ENCODE data around the gene PAPPA. TPM values are rescaled to one million over a fixed set of nuclear protein-coding genes. Genes with fewer than 3 reads are reported as not detected.

PAPPA gene
- total RNA-seq (ENCODE audit: low replicate concordance) = 0.15 and 0.65 TPM in 2 replicates

- Histone ChIP-seq H3K9me3 (ENCODE audit: low read depth) (no peaks in the 10 kb centered on the region), H3K9ac (no peak within 1 kb of the TSS), H3K27me3 (peaks cover 61% of the 10 kb centered on the region), H3K79me2 (ENCODE audit: low read depth) (no peaks in the 10 kb centered on the region), H3K4me3 (peak within 1 kb of the TSS; percentile 60), H3F3A (ENCODE audit: low read depth) (peaks cover 44% of the 10 kb centered on the region), H3K4me2 (peak within 1 kb of the TSS; percentile 95), H3K36me3 (no peaks in the 10 kb centered on the region), H3K27ac (no peak within 1 kb of the TSS), H3K4me1 (peaks cover 40% of the 10 kb centered on the region), H4K20me1 (ENCODE audit: low read depth) (peaks cover 34% of the 10 kb centered on the region), H2AFZ (replicated peaks) (no peak within 1 kb of the TSS)
- Mint-ChIP-seq H3K9me3 (no peaks in the 10 kb centered on the region), H3K4me1 (peaks cover 46% of the 10 kb centered on the region), H3K27ac (peak within 1 kb of the TSS; percentile 70), H3K36me3 (no peaks in the 10 kb centered on the region), H3K27me3 (ENCODE audit: insufficient read depth, low read depth) (peaks cover 26% of the 10 kb centered on the region), H3K4me3 (peak within 1 kb of the TSS; percentile 93)
- DNase-seq (ENCODE audit: low spot score) = no peak
- TF ChIP-seq EZH2 (IDR thresholded peaks at IDR 0.05) (no peak), CTCF (IDR thresholded peaks at IDR 0.05) (no peak)
Observed at GRCh38 chr9:116153765-116154333, at the start of gene PAPPA. Gene PAPPA, plus strand, starts transcription at chr9:116153791. Its CDS starts 382 bp downstream, at chr9:116154173.

- no peak overlapping the region for H3K4me3 Mint-ChIP-seq
- no peaks in the 10 kb centered on the region for H3F3A ChIP-seq (ENCODE audit: low read depth)
- no peak overlapping the region for H3K4me2 ChIP-seq
- no peak overlapping the region for H2AFZ ChIP-seq (replicated peaks)
- no peaks in the 10 kb centered on the region for H3K4me1 Mint-ChIP-seq
- H3K27me3 Mint-ChIP-seq (ENCODE audit: insufficient read depth, low read depth) = peaks cover 2% of the 10 kb centered on the region
- no peaks in the 10 kb centered on the region for H3K79me2 ChIP-seq (ENCODE audit: low read depth)
- H3K36me3 Mint-ChIP-seq = no peaks in the 10 kb centered on the region
- no peak overlapping the region for H3K9ac ChIP-seq
- no peaks in the 10 kb centered on the region for H3K9me3 ChIP-seq (ENCODE audit: low read depth)
- no peaks in the 10 kb centered on the region for H3K36me3 ChIP-seq
- no peaks in the 10 kb centered on the region for H3K27me3 ChIP-seq
- no peak overlapping the region for H3K27ac Mint-ChIP-seq
- no peak overlapping the region for H3K27ac ChIP-seq
- no peak overlapping the region for H3K4me3 ChIP-seq
- no peaks in the 10 kb centered on the region for H3K9me3 Mint-ChIP-seq
- TF ChIP-seq EZH2 (IDR thresholded peaks at IDR 0.05) = no peak
- TF ChIP-seq CTCF (IDR thresholded peaks at IDR 0.05) = no peak
- no peak for TF ChIP-seq EZH2phosphoT487 (IDR thresholded peaks at IDR 0.05)
- H3K4me1 ChIP-seq = no peaks in the 10 kb centered on the region
- DNase-seq (ENCODE audit: low spot score) = no peak
- no peaks in the 10 kb centered on the region for H4K20me1 ChIP-seq (ENCODE audit: low read depth)
Observed at GRCh38 chr9:116103976-116104820, 49.4 kb upstream of the PAPPA start.

- Histone ChIP-seq H3K79me2 (ENCODE audit: low read depth) (no peaks in the 10 kb centered on the region), H3K4me2 (no peak overlapping the region), H3K27me3 (no peaks in the 10 kb centered on the region), H3K27ac (no peak overlapping the region), H3F3A (ENCODE audit: low read depth) (no peaks in the 10 kb centered on the region), H3K4me1 (no peaks in the 10 kb centered on the region), H3K4me3 (no peak overlapping the region), H4K20me1 (ENCODE audit: low read depth) (no peaks in the 10 kb centered on the region), H3K9ac (no peak overlapping the region), H3K9me3 (ENCODE audit: low read depth) (no peaks in the 10 kb centered on the region), H2AFZ (replicated peaks) (no peak overlapping the region), H3K36me3 (no peaks in the 10 kb centered on the region)
- Mint-ChIP-seq H3K4me1 (peaks cover 4% of the 10 kb centered on the region), H3K9me3 (no peaks in the 10 kb centered on the region), H3K27me3 (ENCODE audit: insufficient read depth, low read depth) (peaks cover 2% of the 10 kb centered on the region), H3K4me3 (no peak overlapping the region), H3K27ac (no peak overlapping the region), H3K36me3 (no peaks in the 10 kb centered on the region)
- no peak for DNase-seq (ENCODE audit: low spot score)
- TF ChIP-seq EZH2phosphoT487 (IDR thresholded peaks at IDR 0.05) (no peak), EZH2 (IDR thresholded peaks at IDR 0.05) (no peak), CTCF (IDR thresholded peaks at IDR 0.05) (peak; percentile 47)
Observed at GRCh38 chr9:116112236-116112635, 41.4 kb upstream of the PAPPA start.

All from neural progenitor cell (in vitro differentiated cells).